H1 (cell line): ENCODE results near the gene TCF4. TPM values are rescaled to one million over a fixed set of nuclear protein-coding genes. Genes with fewer than 3 reads are reported as not detected.

Experiments used
- CTCF ChIA-PET: fragments of 300-600 bp; sonication (Branson Sonifier 250); formaldehyde crosslinking; loops from one replicate; lab custom pipeline; 2021; ENCODE audit not compliant: partially characterized antibody; lab: Charles Lee
- POLR2A ChIA-PET: fragments of 300-600 bp; sonication (Branson Sonifier 250); formaldehyde crosslinking; loops from one replicate; lab custom pipeline; 2021; ENCODE audit warnings: inconsistent platforms; ENCODE audit not compliant: partially characterized antibody; lab: Charles Lee
- DNase-seq, 2 experiments: peaks; one replicate each; pipeline versions ENCODE4 v3.0.0 to v3.0.0-alpha.2; 2010 to 2022; ENCODE audit warnings: low spot score in 2 of 2, low read depth in 1 of 2, mixed read lengths in 1 of 2
- FAIRE-seq: peaks from 2 replicates; lab custom pipeline; 2011; peaks lifted over from hg19 to GRCh38; lab: Jason Lieb, UNC
- H2AFZ ChIP-seq: 2 replicates; pipeline ENCODE4 v1.8.1; 2012; ENCODE audit warnings: low read length, inconsistent platforms
- H2AK5ac ChIP-seq: 2 replicates; pipeline ENCODE4 v1.6.1; 2013; ENCODE audit warnings: low read depth, low read length
- H2BK120ac ChIP-seq: replicated peaks from 2 replicates; pipeline ENCODE3; 2013; ENCODE audit warnings: low read depth, low read length, inconsistent platforms
- H2BK12ac ChIP-seq: 2 replicates; pipeline ENCODE4 v1.6.1; 2013; ENCODE audit warnings: low read depth, low read length
- H2BK15ac ChIP-seq: 2 replicates; pipeline ENCODE4 v1.6.1; 2013; ENCODE audit warnings: low read length
- H2BK20ac ChIP-seq: 2 replicates; pipeline ENCODE4 v1.6.1; 2013; ENCODE audit warnings: low read length
- H2BK5ac ChIP-seq: 2 replicates; pipeline ENCODE4 v1.6.1; 2013; ENCODE audit warnings: low read depth, low read length
- H3K14ac ChIP-seq: 2 replicates; pipeline ENCODE4 v1.6.1; 2013; ENCODE audit warnings: inconsistent platforms; ENCODE audit not compliant: insufficient read length
- H3K18ac ChIP-seq: 2 replicates; pipeline ENCODE4 v1.6.1; 2013; ENCODE audit warnings: low read length; ENCODE audit errors: extremely low read depth
- H3K23ac ChIP-seq: 2 replicates; pipeline ENCODE4 v1.6.1; 2013; ENCODE audit warnings: inconsistent platforms; ENCODE audit not compliant: insufficient read length
- H3K23me2 ChIP-seq: 2 replicates; pipeline ENCODE4 v1.6.1; 2013; ENCODE audit warnings: low read depth, low read length
- H3K27ac ChIP-seq: 2 replicates; pipeline ENCODE4 v1.6.1; 2011; ENCODE audit warnings: low read depth, low read length, inconsistent platforms
- H3K27me3 ChIP-seq, 4 experiments: replicated peaks in 1 of 4; 1 replicate in 1 of 4; 2 replicates in 3 of 4; pipeline versions ENCODE4 v1.6.1 to v1.8.1; 2011 to 2013; ENCODE audit warnings: low read length in 3 of 4, mild to moderate bottlenecking in 3 of 4, inconsistent platforms in 2 of 4, mixed read lengths in 2 of 4, moderate library complexity in 1 of 4; ENCODE audit not compliant: control insufficient read depth in 3 of 4, insufficient read depth in 3 of 4; ENCODE audit errors: extremely low read depth in 1 of 4
- H3K36me3 ChIP-seq, 4 experiments: 2 replicates each; pipeline versions ENCODE4 v1.6.1 to v1.8.1; 2011 to 2013; ENCODE audit warnings: mild to moderate bottlenecking in 4 of 4, low read length in 3 of 4, moderate library complexity in 2 of 4, control low read depth in 1 of 4, inconsistent platforms in 1 of 4; ENCODE audit not compliant: insufficient read depth in 4 of 4, control insufficient read depth in 2 of 4
- H3K4ac ChIP-seq: replicated peaks from 2 replicates; pipeline ENCODE3; 2013; ENCODE audit warnings: low read length, low read depth, mixed read lengths, inconsistent platforms; ENCODE audit not compliant: insufficient read length
- H3K4me1 ChIP-seq, 4 experiments: replicated peaks in 1 of 4; 1 replicate in 1 of 4; 2 replicates in 3 of 4; pipeline versions ENCODE4 v1.6.1 to v1.8.1; 2011 to 2013; ENCODE audit warnings: low read length in 3 of 4, inconsistent platforms in 2 of 4, mixed read lengths in 1 of 4; ENCODE audit not compliant: insufficient read depth in 4 of 4, control insufficient read depth in 3 of 4
- H3K4me2 ChIP-seq, 2 experiments: 2 replicates each; pipeline versions ENCODE4 v1.6.1 to v1.8.1; 2011 to 2013; ENCODE audit warnings: low read depth in 2 of 2, low read length in 2 of 2, control low read depth in 1 of 2, inconsistent platforms in 1 of 2, mild to moderate bottlenecking in 1 of 2; ENCODE audit not compliant: insufficient read depth in 1 of 2
- H3K4me3 ChIP-seq, 4 experiments: fragments of 200-600, 300-600 bp in 1 of 4; sonication (generic), shearing (Covaris generic), sonication (Bioruptor Twin) in 1 of 4; 2 replicates each; pipeline versions ENCODE4 v1.5.1 to v1.8.1; 2011 to 2016; ENCODE audit warnings: low read length in 4 of 4, low read depth in 3 of 4, control low read depth in 2 of 4, inconsistent platforms in 2 of 4, mild to moderate bottlenecking in 2 of 4, mixed read lengths in 1 of 4, moderate library complexity in 1 of 4; ENCODE audit not compliant: insufficient read depth in 2 of 4; ENCODE audit errors: extremely low read depth in 1 of 4
- H3K56ac ChIP-seq: replicated peaks from 2 replicates; pipeline ENCODE3; 2013; ENCODE audit warnings: low read depth, mild to moderate bottlenecking, mixed read lengths, low read length, inconsistent platforms; ENCODE audit not compliant: insufficient read length
- H3K79me1 ChIP-seq: 2 replicates; pipeline ENCODE4 v1.6.1; 2013; ENCODE audit warnings: low read depth, low read length, control low read depth
- H3K79me2 ChIP-seq, 2 experiments: 2 replicates each; pipeline versions ENCODE4 v1.6.1 to v1.8.1; 2012 to 2013; ENCODE audit warnings: low read length in 2 of 2, mild to moderate bottlenecking in 2 of 2, inconsistent platforms in 1 of 2; ENCODE audit not compliant: insufficient read depth in 2 of 2, control insufficient read depth in 1 of 2
- H3K9ac ChIP-seq, 4 experiments: replicated peaks in 1 of 4; 1 replicate in 1 of 4; 2 replicates in 3 of 4; pipeline versions ENCODE4 v1.6.1 to v1.8.1; 2011 to 2013; ENCODE audit warnings: low read depth in 3 of 4, low read length in 3 of 4, control low read depth in 2 of 4, mild to moderate bottlenecking in 2 of 4, moderate library complexity in 2 of 4, inconsistent platforms in 1 of 4; ENCODE audit errors: extremely low read depth in 1 of 4
- H3K9me3 ChIP-seq, 2 experiments: 2 replicates each; pipeline versions ENCODE4 v1.6.1 to v1.8.1; 2012 to 2013; ENCODE audit warnings: mild to moderate bottlenecking in 2 of 2, moderate library complexity in 2 of 2, control low read depth in 1 of 2, inconsistent platforms in 1 of 2, low read depth in 1 of 2, low read length in 1 of 2, mixed read lengths in 1 of 2; ENCODE audit not compliant: insufficient read depth in 2 of 2
- H4K20me1 ChIP-seq, 2 experiments: replicated peaks in 1 of 2; 2 replicates each; pipeline versions ENCODE3 to v1.8.1; 2011 to 2013; ENCODE audit warnings: inconsistent platforms in 2 of 2, low read length in 2 of 2, mild to moderate bottlenecking in 1 of 2; ENCODE audit not compliant: insufficient read depth in 2 of 2, control insufficient read depth in 1 of 2
- H4K5ac ChIP-seq: 2 replicates; pipeline ENCODE4 v1.6.1; 2013; ENCODE audit warnings: low read length, low read depth, mixed read lengths, inconsistent platforms; ENCODE audit not compliant: insufficient read length
- H4K8ac ChIP-seq: 2 replicates; pipeline ENCODE4 v1.8.0; 2013; ENCODE audit warnings: mild to moderate bottlenecking, moderate library complexity, low read length, inconsistent platforms; ENCODE audit not compliant: insufficient read depth; ENCODE audit errors: extremely low read depth
- H4K91ac ChIP-seq: replicated peaks from 2 replicates; pipeline ENCODE3; 2013; ENCODE audit warnings: low read length, mixed read lengths, inconsistent platforms; ENCODE audit not compliant: insufficient read length
- ASH2L ChIP-seq: fragments of 200-600, 300-600 bp; sonication (generic); IDR thresholded peaks from one replicate; pipeline ENCODE4 v1.7.1; 2017; ENCODE audit warnings: low read length
- SP4 ChIP-seq: IDR thresholded peaks from 2 replicates; pipeline ENCODE4 v1.6.1; 2012; ENCODE audit warnings: low read length, inconsistent platforms
- WGBS, 2 experiments: shearing (Covaris generic) in 1 of 2; methylation state at CpG; one replicate each; pipeline versions ENCODE4 v1.1.6 to v1.1.7; 2013 to 2015; ENCODE audit warnings: low lambda C conversion rate in 2 of 2, mixed read lengths in 2 of 2, inconsistent platforms in 1 of 2, low coverage in 1 of 2, missing lambda C conversion rate in 1 of 2; ENCODE audit not compliant: insufficient replicate concordance in 2 of 2, insufficient coverage in 1 of 2, insufficient read length in 1 of 2; ENCODE audit errors: extremely low coverage in 1 of 2, missing lambda C conversion rate in 1 of 2; 5-methylcytosine and 5-hydroxymethylcytosine counted together
- polyA plus RNA-seq, 7 experiments: library from polyadenylated mRNA; depleted of rRNA in 3 of 7; stranded (reverse) in 5 of 7; unstranded in 2 of 7; fragments of >200 nt in 5 of 7; fragments of 200-250 nt in 2 of 7; gene quantifications; 1 replicate in 5 of 7; 2 replicates in 1 of 7; 4 replicates in 1 of 7; pipeline versions ENCODE4 v1.2.1 to v1.2.3, GENCODE V29; 2011 to 2013; ENCODE audit warnings: missing spikeins in 2 of 7, mixed read lengths in 2 of 7
- total RNA-seq: library from RNA; stranded (reverse); fragmentation: NEBNext Ultra II Directional; extraction: Animal tissue kit (Norgen Biotek cat#: 25700); gene quantifications from 2 replicates; pipeline ENCODE4 v1.2.1, GENCODE V29; 2021

TCF4 gene
- total and polyA plus RNA-seq, 2 of the 8 experiments (the other 6 are each of a cell fraction or from before 2014, with no cell fraction given): 59.3 to 118 TPM

DNA sequence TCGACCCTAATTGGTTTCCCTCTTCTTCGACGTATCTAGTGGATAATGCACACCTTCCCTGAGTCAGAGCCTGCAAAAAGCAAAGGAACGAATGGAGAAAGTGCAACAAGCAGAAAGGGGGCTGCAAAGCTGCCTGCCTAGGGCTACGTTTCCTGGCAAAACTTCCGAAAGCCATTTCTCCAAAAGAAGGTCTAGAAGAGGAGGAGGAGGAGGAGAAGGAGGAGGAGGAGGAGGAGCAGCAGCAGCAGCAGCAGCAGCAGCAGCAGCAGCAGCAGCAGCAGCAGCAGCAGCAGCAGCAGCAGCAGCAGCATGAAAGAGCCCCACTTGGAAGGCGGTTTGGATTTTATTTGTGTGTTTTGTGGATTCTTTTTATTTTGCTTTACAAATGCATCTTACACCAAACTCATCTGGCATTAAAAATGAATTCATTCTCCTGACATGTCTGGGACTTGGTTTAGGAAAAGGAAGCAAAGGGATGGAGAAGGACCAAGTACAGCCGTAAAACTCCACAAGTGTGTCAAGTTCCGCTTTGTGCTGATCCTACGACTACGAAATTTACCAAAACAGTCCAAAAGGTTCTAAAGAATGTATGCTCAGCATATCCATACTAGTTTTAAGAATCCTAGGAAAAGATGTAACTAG, 2.0 kb downstream of the TCF4 start:
- peak overlapping the region; percentile 43 for H3K56ac ChIP-seq
- H3K4me1 ChIP-seq: peaks cover 0 to 26% (median 8%) of the 10 kb centered on the region in 4 experiments; a peak in 5 of 7 replicates
- peaks cover 0 to 70% of the 10 kb centered on the region in 2 experiments; a peak in 3 of 4 replicates for H3K79me2 ChIP-seq
- H4K5ac ChIP-seq: peak overlapping the region; percentile 99
- peak overlapping the region; percentile 94 for H3K4ac ChIP-seq
- POLR2A ChIA-PET: no interaction called here
- H3K18ac ChIP-seq: peak overlapping the region; percentile 72
- no peak overlapping the region for H2AK5ac ChIP-seq
- H2BK5ac ChIP-seq: peak overlapping the region; percentile 72; the same call in 1 of the 2 replicates
- DNase-seq: no peak
- H3K23ac ChIP-seq: no peak overlapping the region
- H3K79me1 ChIP-seq: no peaks in the 10 kb centered on the region
- peaks cover 2% of the 10 kb centered on the region; the same call in 1 of the 2 replicates for H3K23me2 ChIP-seq
- H4K91ac ChIP-seq: peak overlapping the region; percentile 81
- no peaks in the 10 kb centered on the region for H4K20me1 ChIP-seq
- peak; percentile 36 for FAIRE-seq
- H2BK12ac ChIP-seq: peak overlapping the region; percentile 86; the same call in 1 of the 2 replicates
- no peaks in the 10 kb centered on the region for H3K27me3 ChIP-seq
- H2AFZ ChIP-seq: no peak overlapping the region
- H4K8ac ChIP-seq: no peak overlapping the region
- H2BK15ac ChIP-seq: no peak overlapping the region
- no peak overlapping the region for H3K27ac ChIP-seq
- peak overlapping the region; percentile 57 for H2BK120ac ChIP-seq
- peaks cover 0 to 33% (median 2%) of the 10 kb centered on the region in 4 experiments; a peak in 2 of 8 replicates for H3K36me3 ChIP-seq
- CTCF ChIA-PET: interaction anchor here (0.6 kb wide), 1 partner anchor 147 kb away, joined by 3 read pairs; no protein-coding TSS in a partner anchor
- H3K14ac ChIP-seq: no peak overlapping the region
- no peak overlapping the region for H2BK20ac ChIP-seq
- peak overlapping the region in 2 of 4 experiments; percentile 23 to 46; a peak in 3 of 7 replicates for H3K9ac ChIP-seq
- H3K9me3 ChIP-seq: no peaks in the 10 kb centered on the region
- peak overlapping the region; percentile 77 to 79 for H3K4me2 ChIP-seq
- peak overlapping the region; percentile 25 to 95 (median 43); a peak in 7 of 8 replicates for H3K4me3 ChIP-seq
- TF ChIP-seq SP4 (no peak), ASH2L (peak; percentile 41)
- 42% methylated on average over 11 of the region's 11 CpGs; no CpG with 5 or more reads in 1 of the 2 experiments for WGBS, 2 experiments
